DND-41 (cell line): ENCODE data around the gene NEURL3.

Source experiments
- ATAC-seq: fragments of 200-7000 bp; cut with Tn5 transposase; 3 replicates; pipeline ENCODE4 v1.9.1; 2021; ENCODE audit warnings: low read depth; ENCODE audit not compliant: insufficient read depth
- DNase-seq: peaks from one replicate; pipeline ENCODE4 v3.0.0-alpha.2; 2020
- H2AFZ ChIP-seq: 2 replicates; pipeline ENCODE4 v1.6.0; 2012; ENCODE audit warnings: low read depth, low read length
- H3K27ac ChIP-seq: 2 replicates; pipeline ENCODE4 v1.5.1; 2012; ENCODE audit warnings: low read length, inconsistent platforms
- H3K27me3 ChIP-seq: fragments of 200-600 bp; sonication (generic); 2 replicates; pipeline ENCODE4 v1.6.0; 2012; ENCODE audit warnings: low read length, mild to moderate bottlenecking, inconsistent platforms; ENCODE audit not compliant: insufficient read depth, poor library complexity
- H3K36me3 ChIP-seq: 2 replicates; pipeline ENCODE4 v1.5.1; 2012; ENCODE audit warnings: low read length, inconsistent platforms; ENCODE audit not compliant: insufficient read depth
- H3K4me1 ChIP-seq: 2 replicates; pipeline ENCODE4 v1.5.1; 2012; ENCODE audit warnings: mild to moderate bottlenecking, low read length; ENCODE audit not compliant: insufficient read depth
- H3K4me2 ChIP-seq: 2 replicates; pipeline ENCODE4 v1.6.0; 2012; ENCODE audit warnings: mild to moderate bottlenecking, moderate library complexity, low read length, inconsistent platforms; ENCODE audit not compliant: insufficient read depth
- H3K4me3 ChIP-seq, 2 experiments: fragments of 200-600 bp in 1 of 2; shearing (Covaris generic) in 1 of 2; 2 replicates each; pipeline ENCODE4 v1.5.1; 2012 to 2016; ENCODE audit warnings: inconsistent platforms in 2 of 2, low read length in 2 of 2, mild to moderate bottlenecking in 2 of 2, low read depth in 1 of 2, moderate library complexity in 1 of 2
- H3K79me2 ChIP-seq: 2 replicates; pipeline ENCODE4 v1.6.0; 2012; ENCODE audit warnings: low read length, inconsistent platforms; ENCODE audit not compliant: insufficient read depth
- H3K9ac ChIP-seq: 2 replicates; pipeline ENCODE4 v1.6.0; 2012; ENCODE audit warnings: low read depth, mild to moderate bottlenecking, inconsistent platforms, low read length, moderate library complexity
- H3K9me3 ChIP-seq: 2 replicates; pipeline ENCODE4 v1.5.1; 2012; ENCODE audit warnings: low read length, moderate library complexity, mild to moderate bottlenecking, inconsistent platforms; ENCODE audit not compliant: insufficient read depth, severe bottlenecking
- H4K20me1 ChIP-seq: 2 replicates; pipeline ENCODE4 v1.6.0; 2012; ENCODE audit warnings: low read length; ENCODE audit not compliant: insufficient read depth
- CTCF ChIP-seq: IDR thresholded peaks from 2 replicates; pipeline ENCODE4 v1.5.1; 2012; ENCODE audit warnings: borderline replicate concordance, low read length, moderate library complexity, mild to moderate bottlenecking; ENCODE audit not compliant: poor library complexity, severe bottlenecking; ENCODE audit errors: extremely low read depth
- EZH2 ChIP-seq: IDR thresholded peaks from 3 replicates; pipeline ENCODE4 v1.6.1; 2012; ENCODE audit warnings: borderline replicate concordance, low read depth, mild to moderate bottlenecking, moderate library complexity, low read length, inconsistent platforms; ENCODE audit not compliant: severe bottlenecking

The NEURL3 gene

DNA sequence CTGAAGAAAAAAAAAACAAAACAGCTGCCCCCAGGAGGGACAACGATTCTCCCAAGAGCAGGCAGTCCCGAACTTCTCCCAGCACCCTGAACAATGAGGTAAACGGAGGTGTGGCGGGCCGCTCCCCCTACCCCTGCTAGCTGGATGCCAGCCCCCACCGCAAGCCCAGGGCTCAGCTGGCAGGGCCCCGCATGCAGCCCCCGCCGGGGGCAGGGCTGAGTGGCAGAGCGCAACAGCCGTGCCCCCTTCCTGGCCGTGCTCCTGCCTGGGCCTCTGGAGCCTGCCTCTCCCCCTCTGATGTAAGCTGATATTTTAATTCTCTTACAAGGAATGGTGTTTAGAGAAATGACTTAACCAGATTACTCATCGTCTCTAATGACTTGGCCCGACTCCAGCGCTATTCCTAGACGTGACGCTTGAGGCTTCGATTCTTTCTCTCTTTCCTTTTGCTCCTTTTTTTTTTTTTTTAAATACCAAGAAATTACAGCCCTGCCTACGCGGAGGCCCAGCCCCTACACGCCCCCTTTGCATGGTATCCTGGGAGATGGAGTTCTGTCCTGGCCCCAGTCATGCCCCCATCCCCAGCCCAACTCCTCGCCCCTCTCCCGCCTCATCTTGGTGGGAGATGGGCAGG, 26.8 kb upstream of the NEURL3 start:
- ATAC-seq: peak; percentile 62
- H3K27ac ChIP-seq: peak overlapping the region; percentile 55
- peak overlapping the region; percentile 23 for H2AFZ ChIP-seq

DNA sequence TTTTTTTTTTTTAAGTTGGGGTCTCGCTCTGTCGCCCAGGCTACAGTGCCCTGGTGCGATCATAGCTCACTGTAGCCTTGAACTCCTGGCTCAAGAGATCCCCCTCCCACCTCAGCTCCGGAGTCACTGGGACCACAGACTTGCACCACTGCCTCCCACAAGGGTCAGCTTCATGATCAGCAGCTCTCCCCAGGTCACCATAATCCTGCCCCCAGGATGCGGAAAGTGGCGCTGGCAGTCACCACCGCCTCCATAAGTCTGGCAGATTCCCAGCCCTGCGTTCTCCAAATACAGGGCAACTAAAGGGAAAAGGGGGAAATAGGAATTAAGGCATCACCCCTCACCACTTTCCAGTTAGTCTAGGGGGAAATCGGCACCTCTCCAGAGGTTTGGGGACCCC, 26.2 kb upstream of the NEURL3 start:
- TF ChIP-seq EZH2: no peak
- TF ChIP-seq CTCF: no peak
- Histone ChIP-seq H3K27ac (peak overlapping the region; percentile 55; the same call in 1 of the 2 replicates), H3K4me1 (peaks cover 50% of the 10 kb centered on the region), H2AFZ (peak overlapping the region; percentile 21; the same call in 1 of the 2 replicates), H3K9me3 (no peaks in the 10 kb centered on the region), H4K20me1 (peaks cover 8% of the 10 kb centered on the region; the same call in 1 of the 2 replicates), H3K9ac (peak overlapping the region; percentile 45), H3K4me3 (peak overlapping the region in 1 of 2 experiments; percentile 52; a peak in 3 of 4 replicates), H3K36me3 (no peaks in the 10 kb centered on the region), H3K4me2 (peak overlapping the region; percentile 78), H3K27me3 (peaks cover 14% of the 10 kb centered on the region), H3K79me2 (no peaks in the 10 kb centered on the region)
- ATAC-seq (no peak), DNase-seq (no peak)

More for the DNA sequence above, 26.8 kb upstream of the NEURL3 start:
- no peaks in the 10 kb centered on the region for H3K79me2 ChIP-seq
- H3K27me3 ChIP-seq: peaks cover 9% of the 10 kb centered on the region
- no peaks in the 10 kb centered on the region for H3K9me3 ChIP-seq
- peaks cover 46% of the 10 kb centered on the region for H3K4me1 ChIP-seq
- peak overlapping the region; percentile 45 for H3K9ac ChIP-seq
- peak overlapping the region; percentile 78 for H3K4me2 ChIP-seq
- H3K36me3 ChIP-seq: no peaks in the 10 kb centered on the region
- peak; percentile 87 for DNase-seq
- TF ChIP-seq CTCF: peak; percentile 7
- TF ChIP-seq EZH2: no peak
- peaks cover 8% of the 10 kb centered on the region; the same call in 1 of the 2 replicates for H4K20me1 ChIP-seq
- peak overlapping the region in 1 of 2 experiments; percentile 52; a peak in 3 of 4 replicates for H3K4me3 ChIP-seq

GRCh38 chr2:96530474-96531357, 25.6 kb upstream of the NEURL3 start:
- H3K4me3 ChIP-seq: no peak overlapping the region; a peak in 1 of 4 replicates
- no peaks in the 10 kb centered on the region for H3K9me3 ChIP-seq
- no peaks in the 10 kb centered on the region for H3K36me3 ChIP-seq
- peak overlapping the region; percentile 45; the same call in 1 of the 2 replicates for H3K9ac ChIP-seq
- H3K4me2 ChIP-seq: peak overlapping the region; percentile 78
- no peak for DNase-seq
- ATAC-seq: no peak
- TF ChIP-seq EZH2 (no peak), CTCF (no peak)
- no peaks in the 10 kb centered on the region for H3K79me2 ChIP-seq
- H3K4me1 ChIP-seq: peaks cover 44% of the 10 kb centered on the region
- no peak overlapping the region for H2AFZ ChIP-seq
- peaks cover 8% of the 10 kb centered on the region; the same call in 1 of the 2 replicates for H4K20me1 ChIP-seq
- peaks cover 14% of the 10 kb centered on the region for H3K27me3 ChIP-seq
- H3K27ac ChIP-seq: no peak overlapping the region
